H9 (cell line): ENCODE data around the gene KIF26B. TPM values are rescaled to one million over a fixed set of nuclear protein-coding genes. Genes with fewer than 3 reads are reported as not detected.
A peak's percentile ranks its signal among the peaks of the same experiment; 100 is the strongest.

Experiments used
- DNase-seq: peaks from one replicate; pipeline ENCODE4 v3.0.0-alpha.2; 2017
- H2AFZ ChIP-seq: one replicate; pipeline ENCODE4 v1.6.1; 2013; ENCODE audit warnings: mild to moderate bottlenecking, low read length, control low read depth, moderate library complexity
- H2AK5ac ChIP-seq: 2 replicates; pipeline ENCODE4 v1.6.1; 2013; ENCODE audit warnings: low read length, control low read depth, mixed read lengths; ENCODE audit not compliant: insufficient read length
- H2BK120ac ChIP-seq: one replicate; pipeline ENCODE4 v1.6.1; 2013; ENCODE audit warnings: low read depth, mild to moderate bottlenecking, low read length, control low read depth, inconsistent platforms; ENCODE audit not compliant: poor library complexity, severe bottlenecking
- H2BK12ac ChIP-seq: 2 replicates; pipeline ENCODE4 v1.6.1; 2013; ENCODE audit warnings: low read length, control low read depth, mixed read lengths, low read depth; ENCODE audit not compliant: insufficient read length
- H2BK15ac ChIP-seq: 2 replicates; pipeline ENCODE4 v1.6.1; 2013; ENCODE audit warnings: low read depth, low read length, control low read depth
- H2BK20ac ChIP-seq: one replicate; pipeline ENCODE4 v1.6.1; 2013; ENCODE audit warnings: low read depth, mild to moderate bottlenecking, low read length, control low read depth, inconsistent platforms; ENCODE audit not compliant: poor library complexity, severe bottlenecking
- H2BK5ac ChIP-seq: 2 replicates; pipeline ENCODE4 v1.6.1; 2013; ENCODE audit warnings: low read length, control low read depth, mixed read lengths; ENCODE audit not compliant: insufficient read length
- H3K14ac ChIP-seq: 2 replicates; pipeline ENCODE4 v1.6.1; 2013; ENCODE audit warnings: low read length, control low read depth; ENCODE audit not compliant: insufficient read depth
- H3K18ac ChIP-seq: 2 replicates; pipeline ENCODE4 v1.6.1; 2013; ENCODE audit warnings: low read depth, mild to moderate bottlenecking, mixed read lengths, low read length, control low read depth; ENCODE audit not compliant: insufficient read length
- H3K23ac ChIP-seq: 2 replicates; pipeline ENCODE4 v1.6.1; 2013; ENCODE audit warnings: low read length, control low read depth, mixed read lengths, low read depth; ENCODE audit not compliant: insufficient read length
- H3K23me2 ChIP-seq: 2 replicates; pipeline ENCODE4 v1.6.1; 2013; ENCODE audit warnings: low read depth, mild to moderate bottlenecking, mixed read lengths, low read length, control low read depth; ENCODE audit not compliant: insufficient read length, poor library complexity, severe bottlenecking
- H3K27ac ChIP-seq: 2 replicates; pipeline ENCODE4 v1.5.1; 2013; ENCODE audit warnings: low read length, control low read depth, mixed read lengths, low read depth; ENCODE audit not compliant: insufficient read length
- H3K27me3 ChIP-seq: 2 replicates; pipeline ENCODE4 v1.6.1; 2013; ENCODE audit warnings: low read length, control low read depth, inconsistent platforms; ENCODE audit not compliant: insufficient read depth
- H3K4ac ChIP-seq: 2 replicates; pipeline ENCODE4 v1.6.1; 2013; ENCODE audit warnings: low read depth, mild to moderate bottlenecking, control low read depth, inconsistent platforms, low read length, moderate library complexity
- H3K4me1 ChIP-seq: 2 replicates; pipeline ENCODE4 v1.6.1; 2013; ENCODE audit warnings: low read length, control low read depth, inconsistent platforms; ENCODE audit not compliant: insufficient read depth
- H3K4me2 ChIP-seq: 2 replicates; pipeline ENCODE4 v1.6.1; 2013; ENCODE audit warnings: low read length, control low read depth, mixed read lengths; ENCODE audit not compliant: insufficient read length, insufficient read depth
- H3K56ac ChIP-seq: 2 replicates; pipeline ENCODE4 v1.6.1; 2013; ENCODE audit warnings: low read depth, mild to moderate bottlenecking, mixed read lengths, low read length, control low read depth; ENCODE audit not compliant: insufficient read length
- H3K79me1 ChIP-seq: 2 replicates; pipeline ENCODE4 v1.6.1; 2013; ENCODE audit warnings: low read depth, mild to moderate bottlenecking, moderate library complexity, low read length, control low read depth, inconsistent platforms; ENCODE audit not compliant: insufficient read depth, poor library complexity, severe bottlenecking
- H3K79me2 ChIP-seq: 2 replicates; pipeline ENCODE4 v1.6.1; 2013; ENCODE audit warnings: low read length, control low read depth, inconsistent platforms; ENCODE audit not compliant: insufficient read depth
- H3K9ac ChIP-seq: 2 replicates; pipeline ENCODE4 v1.6.1; 2013; ENCODE audit warnings: low read length, control low read depth, mixed read lengths; ENCODE audit not compliant: insufficient read length; ENCODE audit errors: extremely low read depth
- H3K9me3 ChIP-seq: one replicate; pipeline ENCODE4 v1.6.1; 2013; ENCODE audit warnings: low read depth, low read length, inconsistent platforms; ENCODE audit not compliant: control insufficient read depth
- H3T11ph ChIP-seq: one replicate; pipeline ENCODE4 v1.6.1; 2013; ENCODE audit warnings: mild to moderate bottlenecking, low read length, control low read depth, inconsistent platforms
- H4K20me1 ChIP-seq: one replicate; pipeline ENCODE4 v1.6.1; 2013; ENCODE audit not compliant: control insufficient read depth, insufficient read length, insufficient read depth
- H4K5ac ChIP-seq: 2 replicates; pipeline ENCODE4 v1.6.1; 2013; ENCODE audit warnings: low read depth, mild to moderate bottlenecking, mixed read lengths, low read length, control low read depth; ENCODE audit not compliant: insufficient read length
- H4K8ac ChIP-seq: replicated peaks from 2 replicates; pipeline ENCODE4 v1.6.1; 2013; ENCODE audit warnings: low read length, control low read depth, mixed read lengths, low read depth; ENCODE audit not compliant: insufficient read length
- H4K91ac ChIP-seq: 2 replicates; pipeline ENCODE4 v1.6.1; 2013; ENCODE audit warnings: low read depth, mild to moderate bottlenecking, moderate library complexity, mixed read lengths, low read length, control low read depth; ENCODE audit not compliant: insufficient read length
- H3K27ac Mint-ChIP-seq, 3 experiments: 2 replicates in 2 of 3; 3 replicates in 1 of 3; pipeline ENCODE4 v1.8.0; 2020 to 2021; ENCODE audit warnings: mixed read lengths in 3 of 3, mild to moderate bottlenecking in 1 of 3, moderate library complexity in 1 of 3
- H3K27me3 Mint-ChIP-seq: 2 replicates; pipeline ENCODE4 v1.8.0; 2021; ENCODE audit warnings: low read depth, mild to moderate bottlenecking, moderate library complexity, mixed read lengths
- H3K36me3 Mint-ChIP-seq, 3 experiments: 2 replicates in 2 of 3; 3 replicates in 1 of 3; pipeline ENCODE4 v1.8.0; 2020 to 2021; ENCODE audit warnings: low read depth in 3 of 3, mixed read lengths in 3 of 3; ENCODE audit not compliant: insufficient read depth in 1 of 3
- H3K4me1 Mint-ChIP-seq, 2 experiments: 2 replicates each; pipeline ENCODE4 v1.8.0; 2020; ENCODE audit warnings: mixed read lengths in 2 of 2
- H3K4me3 Mint-ChIP-seq, 2 experiments: 2 replicates in 1 of 2; 3 replicates in 1 of 2; pipeline ENCODE4 v1.8.0; 2020 to 2021; ENCODE audit warnings: mild to moderate bottlenecking in 2 of 2, mixed read lengths in 2 of 2, moderate library complexity in 1 of 2
- H3K9me3 Mint-ChIP-seq, 2 experiments: 2 replicates in 1 of 2; 3 replicates in 1 of 2; pipeline ENCODE4 v1.8.0; 2020; ENCODE audit warnings: mild to moderate bottlenecking in 2 of 2, mixed read lengths in 2 of 2, moderate library complexity in 1 of 2
- WGBS: extraction: QIAGEN DNeasy Blood & Tissue Kit; methylation state at CpG from one replicate; pipeline ENCODE4 v1.1.7; 2013; ENCODE audit warnings: missing lambda C conversion rate, low lambda C conversion rate, mixed read lengths; ENCODE audit not compliant: insufficient read length; ENCODE audit errors: extremely low coverage; 5-methylcytosine and 5-hydroxymethylcytosine counted together
- total RNA-seq: library from RNA; stranded (reverse); gene quantifications from 2 replicates; pipeline ENCODE4 v1.2.1, GENCODE V29; 2021
- TF ChIP-seq, protein P1 (sequence below): fragments of 200-600 bp; sonication (generic); conservative IDR thresholded peaks from 3 replicates; pipeline ENCODE4 v1.8.0; 2021; ENCODE audit warnings: antibody characterized with exemption, mild to moderate bottlenecking

KIF26B gene
- total RNA-seq, 1 experiment from 2014 or later = 0.13 TPM

DNA sequence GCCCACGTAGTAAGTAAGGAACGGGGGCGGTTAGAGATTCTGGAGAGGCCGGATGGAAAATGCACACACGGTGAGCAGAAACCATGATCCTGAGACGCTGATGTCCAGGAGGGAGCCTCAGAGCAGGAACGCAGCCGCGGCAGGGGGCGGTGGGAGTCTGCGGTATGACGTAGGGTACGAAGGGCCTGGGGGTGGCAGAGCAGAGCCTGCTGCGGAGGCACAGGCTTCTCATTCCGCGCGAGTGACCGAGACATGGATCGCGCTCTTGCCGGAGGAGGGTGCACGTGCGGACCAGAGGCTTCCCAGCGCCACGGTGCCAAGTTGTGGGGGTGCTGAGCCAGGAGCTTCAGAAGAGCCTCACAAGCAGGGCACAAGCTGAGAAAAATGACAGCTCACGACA, 176.2 kb downstream of the KIF26B start:
- no peak overlapping the region; the same call in 1 of the 2 replicates for H3K14ac ChIP-seq
- H4K20me1 ChIP-seq = no peaks in the 10 kb centered on the region
- no peak overlapping the region for H3K18ac ChIP-seq
- H3K9me3 ChIP-seq = no peaks in the 10 kb centered on the region
- peaks cover 3% of the 10 kb centered on the region for H3K23me2 ChIP-seq
- no peak overlapping the region for H4K91ac ChIP-seq
- H4K5ac ChIP-seq = no peak overlapping the region
- Mint-ChIP-seq H3K36me3 (no peaks in the 10 kb centered on the region; a peak in 1 of 7 replicates), H3K27me3 (peaks cover 16% of the 10 kb centered on the region), H3K4me3 (no peak overlapping the region; a peak in 1 of 5 replicates), H3K27ac (no peak overlapping the region), H3K9me3 (no peaks in the 10 kb centered on the region), H3K4me1 (peaks cover 0 to 7% of the 10 kb centered on the region in 2 experiments; a peak in 2 of 4 replicates)
- no peaks in the 10 kb centered on the region for H3K27me3 ChIP-seq
- H2BK5ac ChIP-seq = no peak overlapping the region
- no peaks in the 10 kb centered on the region for H3K79me1 ChIP-seq
- peak overlapping the region; percentile 56 for H3K4me2 ChIP-seq
- no peak overlapping the region for H2AFZ ChIP-seq
- H3K56ac ChIP-seq = no peak overlapping the region
- H3K4me1 ChIP-seq = no peaks in the 10 kb centered on the region; the same call in 1 of the 2 replicates
- H2BK15ac ChIP-seq = 0 out of 2 replicates have a peak overlapping the region, but pooled peaks have one; percentile 96
- no peaks in the 10 kb centered on the region for H3K79me2 ChIP-seq
- H3K27ac ChIP-seq = no peak overlapping the region
- no peak overlapping the region for H4K8ac ChIP-seq
- DNase-seq = peak; percentile 40
- H3T11ph ChIP-seq = no peak overlapping the region
- no peak overlapping the region for H3K4ac ChIP-seq
- TF ChIP-seq, protein P1, sequence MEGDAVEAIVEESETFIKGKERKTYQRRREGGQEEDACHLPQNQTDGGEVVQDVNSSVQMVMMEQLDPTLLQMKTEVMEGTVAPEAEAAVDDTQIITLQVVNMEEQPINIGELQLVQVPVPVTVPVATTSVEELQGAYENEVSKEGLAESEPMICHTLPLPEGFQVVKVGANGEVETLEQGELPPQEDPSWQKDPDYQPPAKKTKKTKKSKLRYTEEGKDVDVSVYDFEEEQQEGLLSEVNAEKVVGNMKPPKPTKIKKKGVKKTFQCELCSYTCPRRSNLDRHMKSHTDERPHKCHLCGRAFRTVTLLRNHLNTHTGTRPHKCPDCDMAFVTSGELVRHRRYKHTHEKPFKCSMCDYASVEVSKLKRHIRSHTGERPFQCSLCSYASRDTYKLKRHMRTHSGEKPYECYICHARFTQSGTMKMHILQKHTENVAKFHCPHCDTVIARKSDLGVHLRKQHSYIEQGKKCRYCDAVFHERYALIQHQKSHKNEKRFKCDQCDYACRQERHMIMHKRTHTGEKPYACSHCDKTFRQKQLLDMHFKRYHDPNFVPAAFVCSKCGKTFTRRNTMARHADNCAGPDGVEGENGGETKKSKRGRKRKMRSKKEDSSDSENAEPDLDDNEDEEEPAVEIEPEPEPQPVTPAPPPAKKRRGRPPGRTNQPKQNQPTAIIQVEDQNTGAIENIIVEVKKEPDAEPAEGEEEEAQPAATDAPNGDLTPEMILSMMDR = no peak
- no peak overlapping the region for H3K9ac ChIP-seq
- H2BK12ac ChIP-seq = no peak overlapping the region
- no peak overlapping the region for H3K23ac ChIP-seq
- no peak overlapping the region for H2AK5ac ChIP-seq
- H2BK20ac ChIP-seq = no peak overlapping the region
- no CpG with 5 or more reads among the region's 26 CpGs for WGBS
- no peak overlapping the region for H2BK120ac ChIP-seq
